ENCODE measurements around the gene UCK2. TPM values are rescaled to one million over a fixed set of nuclear protein-coding genes. Genes with fewer than 3 reads are reported as not detected.

Gene UCK2
- total RNA-seq, 1 experiment from 2014 or later = 91.2 TPM

DNA sequence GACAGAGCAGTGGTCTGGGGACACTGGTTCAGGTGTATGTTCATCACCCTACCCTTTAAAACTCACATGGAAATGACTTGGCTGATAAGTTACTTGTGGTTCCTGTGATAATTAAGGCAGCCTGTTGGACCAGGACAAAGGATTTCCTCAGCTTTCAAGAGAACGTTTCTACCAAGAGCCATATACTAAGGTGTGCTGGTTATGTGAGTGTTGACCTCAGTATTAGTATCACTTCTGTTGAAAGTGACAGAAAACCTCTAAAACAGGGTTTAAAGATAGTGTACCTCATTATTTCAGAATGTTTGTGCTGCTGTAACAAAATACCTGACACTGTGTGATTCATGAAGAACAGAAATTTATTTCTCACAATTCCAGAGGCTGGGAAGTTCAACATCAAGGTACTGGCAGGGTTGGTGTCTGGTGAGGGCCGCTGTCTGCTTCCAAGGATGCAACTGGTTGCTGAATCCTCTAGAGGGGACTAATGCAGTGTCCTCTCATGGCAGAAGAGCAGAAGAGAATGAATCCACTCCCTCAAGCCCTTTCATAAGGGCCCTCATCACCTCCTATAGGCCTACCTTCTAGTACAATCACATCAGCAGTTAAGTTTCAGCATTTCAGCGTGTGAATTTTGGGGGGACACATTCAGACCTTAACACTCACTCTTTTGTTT, 54.9 kb downstream of the UCK2 start:
- ATAC-seq (peak; percentile 40), DNase-seq (ENCODE audit: low read depth, low spot score) (no peak)
- H3K36me3 ChIP-seq (ENCODE audit: control insufficient read depth, insufficient read depth, low read length) = no peaks in the 10 kb centered on the region
- no peak for TF ChIP-seq TCF7L2 (IDR thresholded peaks at IDR 0.05; ENCODE audit: low read depth, low read length)
- no peak for TF ChIP-seq CTCF (IDR thresholded peaks at IDR 0.05)
- TF ChIP-seq POLR2AphosphoS5 (IDR thresholded peaks at IDR 0.05; ENCODE audit: low read depth, low read length) = no peak
- TF ChIP-seq, protein P1, sequence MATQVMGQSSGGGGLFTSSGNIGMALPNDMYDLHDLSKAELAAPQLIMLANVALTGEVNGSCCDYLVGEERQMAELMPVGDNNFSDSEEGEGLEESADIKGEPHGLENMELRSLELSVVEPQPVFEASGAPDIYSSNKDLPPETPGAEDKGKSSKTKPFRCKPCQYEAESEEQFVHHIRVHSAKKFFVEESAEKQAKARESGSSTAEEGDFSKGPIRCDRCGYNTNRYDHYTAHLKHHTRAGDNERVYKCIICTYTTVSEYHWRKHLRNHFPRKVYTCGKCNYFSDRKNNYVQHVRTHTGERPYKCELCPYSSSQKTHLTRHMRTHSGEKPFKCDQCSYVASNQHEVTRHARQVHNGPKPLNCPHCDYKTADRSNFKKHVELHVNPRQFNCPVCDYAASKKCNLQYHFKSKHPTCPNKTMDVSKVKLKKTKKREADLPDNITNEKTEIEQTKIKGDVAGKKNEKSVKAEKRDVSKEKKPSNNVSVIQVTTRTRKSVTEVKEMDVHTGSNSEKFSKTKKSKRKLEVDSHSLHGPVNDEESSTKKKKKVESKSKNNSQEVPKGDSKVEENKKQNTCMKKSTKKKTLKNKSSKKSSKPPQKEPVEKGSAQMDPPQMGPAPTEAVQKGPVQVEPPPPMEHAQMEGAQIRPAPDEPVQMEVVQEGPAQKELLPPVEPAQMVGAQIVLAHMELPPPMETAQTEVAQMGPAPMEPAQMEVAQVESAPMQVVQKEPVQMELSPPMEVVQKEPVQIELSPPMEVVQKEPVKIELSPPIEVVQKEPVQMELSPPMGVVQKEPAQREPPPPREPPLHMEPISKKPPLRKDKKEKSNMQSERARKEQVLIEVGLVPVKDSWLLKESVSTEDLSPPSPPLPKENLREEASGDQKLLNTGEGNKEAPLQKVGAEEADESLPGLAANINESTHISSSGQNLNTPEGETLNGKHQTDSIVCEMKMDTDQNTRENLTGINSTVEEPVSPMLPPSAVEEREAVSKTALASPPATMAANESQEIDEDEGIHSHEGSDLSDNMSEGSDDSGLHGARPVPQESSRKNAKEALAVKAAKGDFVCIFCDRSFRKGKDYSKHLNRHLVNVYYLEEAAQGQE (IDR thresholded peaks at IDR 0.05; ENCODE audit: insufficient read depth in 1 of 2, low read depth in 2 of 2, low read length in 1 of 2) = no peak
- TF ChIP-seq SIN3A (IDR thresholded peaks at IDR 0.05; ENCODE audit: borderline replicate concordance, insufficient read depth, low read depth, low read length) = no peak
- BruUV-seq (replicated peaks) = no TSS peak
- H3K4me1 ChIP-seq (ENCODE audit: control insufficient read depth, insufficient read depth, low read length) = peaks cover 14% of the 10 kb centered on the region
- in situ Hi-C loops (cut with HindIII; ENCODE audit: low pct_unique_long_range_greater_than_20kb, low sequenced_read_pairs) = no loop called here
- no peak overlapping the region for H3K4me3 ChIP-seq (ENCODE audit: low read depth in 2 of 2, low read length in 2 of 2)
- no peaks in the 10 kb centered on the region for H3K9me3 ChIP-seq (ENCODE audit: control insufficient read depth, insufficient read depth, low read depth, low read length)
- no peaks in the 10 kb centered on the region for H3K27me3 ChIP-seq (ENCODE audit: control insufficient read depth, insufficient read depth, low read length)
- no peak overlapping the region for H3K27ac ChIP-seq (ENCODE audit: low read length)
- ChIA-PET CTCF (no interaction called here), POLR2A (no interaction called here)
- intact Hi-C loops (cut with micrococcal nuclease; ENCODE audit: unreplicated experiment) = no loop called here

- ChIA-PET POLR2A (no interaction called here), CTCF (no interaction called here)
- Histone ChIP-seq H3K27ac (ENCODE audit: low read length) (no peak overlapping the region), H3K9me3 (ENCODE audit: control insufficient read depth, insufficient read depth, low read depth, low read length) (no peaks in the 10 kb centered on the region), H3K4me3 (ENCODE audit: low read depth in 2 of 2, low read length in 2 of 2) (no peak overlapping the region), H3K36me3 (ENCODE audit: control insufficient read depth, insufficient read depth, low read length) (no peaks in the 10 kb centered on the region), H3K27me3 (ENCODE audit: control insufficient read depth, insufficient read depth, low read length) (no peaks in the 10 kb centered on the region), H3K4me1 (ENCODE audit: control insufficient read depth, insufficient read depth, low read length) (peaks cover 14% of the 10 kb centered on the region)
- TF ChIP-seq, protein P1 (IDR thresholded peaks at IDR 0.05; ENCODE audit: insufficient read depth in 1 of 2, low read depth in 2 of 2, low read length in 1 of 2) = no peak
- intact Hi-C loops (cut with micrococcal nuclease; ENCODE audit: unreplicated experiment) = no loop called here
- ATAC-seq (no peak; the same call in 1 of the 2 replicates), DNase-seq (ENCODE audit: low read depth, low spot score) (no peak)
- no TSS peak for BruUV-seq (replicated peaks)
- in situ Hi-C loops (cut with HindIII; ENCODE audit: low pct_unique_long_range_greater_than_20kb, low sequenced_read_pairs) = no loop called here
Observed at GRCh38 chr1:165883056-165883455, 55.6 kb downstream of the UCK2 start.
